CD14-positive monocyte (primary cell): ENCODE data around the gene LAMP5. TPM values are rescaled to one million over a fixed set of nuclear protein-coding genes. Genes with fewer than 3 reads are reported as not detected.
A peak's percentile ranks its signal among the peaks of the same experiment; 100 is the strongest.

Source experiments
- DNase-seq, 3 donors: peaks; one replicate each; pipeline ENCODE4 v3.0.0-alpha.2; 2011 to 2022
- H2AFZ ChIP-seq: 2 replicates; pipeline ENCODE4 v1.6.0; 2012; ENCODE audit warnings: mild to moderate bottlenecking, low read depth, low read length, inconsistent platforms; ENCODE audit not compliant: insufficient read depth, poor library complexity, severe bottlenecking
- H3K27ac ChIP-seq, 2 donors: 1 replicate in 1 of 2; 2 replicates in 1 of 2; pipeline ENCODE4 v1.5.1; 2012 to 2013; ENCODE audit warnings: low read length in 2 of 2, control low read depth in 1 of 2, inconsistent platforms in 1 of 2, low read depth in 1 of 2, mild to moderate bottlenecking in 1 of 2
- H3K27me3 ChIP-seq, 2 donors: one replicate each; pipeline versions ENCODE4 v1.6.0 to v1.6.1; 2011 to 2013; ENCODE audit warnings: low read length in 2 of 2; ENCODE audit not compliant: control insufficient read depth in 2 of 2, insufficient read depth in 2 of 2
- H3K36me3 ChIP-seq, 2 donors: replicated peaks in 1 of 2; 1 replicate in 1 of 2; 2 replicates in 1 of 2; pipeline versions ENCODE4 v1.5.1 to v1.6.1; 2012 to 2013; ENCODE audit warnings: low read length in 2 of 2, control low read depth in 1 of 2, inconsistent platforms in 1 of 2, mild to moderate bottlenecking in 1 of 2; ENCODE audit not compliant: insufficient read depth in 2 of 2, control insufficient read depth in 1 of 2
- H3K4me1 ChIP-seq, 2 donors: 1 replicate in 1 of 2; 2 replicates in 1 of 2; pipeline versions ENCODE4 v1.5.1 to v1.6.1; 2012 to 2013; ENCODE audit warnings: low read length in 2 of 2, control low read depth in 1 of 2, inconsistent platforms in 1 of 2, mild to moderate bottlenecking in 1 of 2, moderate library complexity in 1 of 2; ENCODE audit not compliant: insufficient read depth in 2 of 2, control insufficient read depth in 1 of 2
- H3K4me2 ChIP-seq: replicated peaks from 2 replicates; pipeline ENCODE3; 2012; ENCODE audit warnings: low read length, moderate library complexity, mild to moderate bottlenecking; ENCODE audit not compliant: poor library complexity, severe bottlenecking; ENCODE audit errors: extremely low read depth
- H3K4me3 ChIP-seq, 3 experiments: fragments of 200-600 bp in 1 of 3; sonication (generic) in 1 of 3; replicated peaks in 1 of 3; 1 replicate in 2 of 3; 2 replicates in 1 of 3; pipeline ENCODE4 v1.5.1; 2011 to 2013; ENCODE audit warnings: low read length in 3 of 3, mild to moderate bottlenecking in 3 of 3, control low read depth in 2 of 3, low read depth in 2 of 3, inconsistent platforms in 1 of 3, moderate library complexity in 1 of 3
- H3K79me2 ChIP-seq: 2 replicates; pipeline ENCODE4 v1.6.0; 2012; ENCODE audit warnings: mild to moderate bottlenecking, control low read depth, inconsistent platforms, low read length, moderate library complexity; ENCODE audit not compliant: insufficient read depth
- H3K9ac ChIP-seq: 2 replicates; pipeline ENCODE4 v1.6.0; 2017; ENCODE audit warnings: low read length, mild to moderate bottlenecking; ENCODE audit not compliant: insufficient read depth, poor library complexity, severe bottlenecking
- H3K9me3 ChIP-seq, 2 donors: replicated peaks in 1 of 2; 1 replicate in 1 of 2; 2 replicates in 1 of 2; pipeline versions ENCODE4 v1.5.1 to v1.6.1; 2012 to 2013; ENCODE audit warnings: low read length in 2 of 2, control low read depth in 1 of 2; ENCODE audit not compliant: control insufficient read depth in 1 of 2, insufficient read depth in 1 of 2
- H4K20me1 ChIP-seq: 2 replicates; pipeline ENCODE4 v1.6.0; 2012; ENCODE audit warnings: mild to moderate bottlenecking, low read length, control low read depth, moderate library complexity; ENCODE audit not compliant: insufficient read depth
- H3K27ac Mint-ChIP-seq, 7 donors: one replicate each; pipeline ENCODE4 v1.8.0; 2020; ENCODE audit warnings: mild to moderate bottlenecking in 7 of 7, mixed read lengths in 7 of 7, moderate library complexity in 6 of 7, inconsistent platforms in 2 of 7
- H3K27me3 Mint-ChIP-seq, 3 donors: one replicate each; pipeline ENCODE4 v1.8.0; 2021 to 2022; ENCODE audit warnings: low read depth in 3 of 3, mild to moderate bottlenecking in 3 of 3, mixed read lengths in 3 of 3, moderate library complexity in 3 of 3, inconsistent platforms in 1 of 3
- H3K36me3 Mint-ChIP-seq, 2 donors: one replicate each; pipeline ENCODE4 v1.8.0; 2020; ENCODE audit warnings: mixed read lengths in 2 of 2, inconsistent platforms in 1 of 2, mild to moderate bottlenecking in 1 of 2
- H3K4me1 Mint-ChIP-seq: one replicate; pipeline ENCODE4 v1.8.0; 2020; ENCODE audit warnings: mild to moderate bottlenecking, mixed read lengths
- H3K4me3 Mint-ChIP-seq, 2 donors: one replicate each; pipeline ENCODE4 v1.8.0; 2020; ENCODE audit warnings: mild to moderate bottlenecking in 2 of 2, mixed read lengths in 2 of 2, moderate library complexity in 1 of 2
- H3K9me3 Mint-ChIP-seq, 7 donors: one replicate each; pipeline ENCODE4 v1.8.0; 2020 to 2022; ENCODE audit warnings: mixed read lengths in 7 of 7, mild to moderate bottlenecking in 6 of 7, moderate library complexity in 6 of 7, inconsistent platforms in 2 of 7
- CTCF ChIP-seq: fragments of 200-600 bp; IDR thresholded peaks from one replicate; pipeline ENCODE4 v1.8.0; 2022; ENCODE audit warnings: antibody characterized with exemption, mild to moderate bottlenecking
- WGBS: methylation state at CpG from one replicate; pipeline ENCODE4 v1.1.5; 2013; ENCODE audit warnings: missing lambda C conversion rate; ENCODE audit not compliant: insufficient coverage; 5-methylcytosine and 5-hydroxymethylcytosine counted together
- intact Hi-C, 2 donors: fragments of 100-400 bp; cut with micrococcal nuclease; formaldehyde crosslinking; loops; one replicate each; pipeline versions ENCODE4 v1.15.0 to v1.15.1; 2023
- polyA plus RNA-seq, 3 donors: library from polyadenylated mRNA; depleted of rRNA in 1 of 3; unstranded in 2 of 3; stranded (reverse) in 1 of 3; fragments of 300-500 nt in 2 of 3; fragments of >200 nt in 1 of 3; fragmentation: Illumina TruSeq in 2 of 3; gene quantifications; 1 replicate in 2 of 3; 2 replicates in 1 of 3; pipeline ENCODE4 v1.2.3, GENCODE V29; 2012 to 2021

The LAMP5 gene
- polyA plus RNA-seq, 3 donors, result 0.92 to 2.6 (median 1.5) TPM

- Histone ChIP-seq H3K27ac (no peak overlapping the region), H2AFZ (peak overlapping the region; percentile 6), H3K4me2 (peak overlapping the region; percentile 64), H3K9me3 (peaks cover 0 to 7% of the 10 kb centered on the region in 2 donors), H4K20me1 (no peaks in the 10 kb centered on the region), H3K79me2 (no peaks in the 10 kb centered on the region), H3K4me3 (peak overlapping the region in 2 of 3 experiments; percentile 11 to 64), H3K4me1 (peaks cover 61 to 63% of the 10 kb centered on the region in 2 donors), H3K36me3 (no peaks in the 10 kb centered on the region), H3K9ac (no peak overlapping the region), H3K27me3 (peaks cover 58 to 69% of the 10 kb centered on the region in 2 donors)
- WGBS, result 4% methylated on average over 31 of the region's 31 CpGs
- peaks cover 59% of the 10 kb centered on the region for H3K4me1 Mint-ChIP-seq
- peaks cover 61 to 67% (median 65%) of the 10 kb centered on the region in 3 donors for H3K27me3 Mint-ChIP-seq
- no peak for TF ChIP-seq CTCF
- peak overlapping the region; percentile 60 to 92 for H3K4me3 Mint-ChIP-seq
- H3K36me3 Mint-ChIP-seq, result peaks cover 17 to 22% of the 10 kb centered on the region in 2 donors
- DNase-seq, result no peak
- H3K9me3 Mint-ChIP-seq, result peaks cover 0 to 28% (median 10%) of the 10 kb centered on the region in 7 donors
- intact Hi-C loops, result loop anchor here in 1 of 2 donors (5.0 kb wide), 1 partner anchor 50 kb away; no protein-coding TSS in a partner anchor
- H3K27ac Mint-ChIP-seq, result no peak overlapping the region
Observed at GRCh38 chr20:9506964-9507369, 7.4 kb upstream of the LAMP5 start.

GRCh38 chr20:9507544-9508239, 6.7 kb upstream of the LAMP5 start:
- H3K79me2 ChIP-seq, result no peaks in the 10 kb centered on the region
- Mint-ChIP-seq H3K4me1 (peaks cover 55% of the 10 kb centered on the region), H3K9me3 (peaks cover 0 to 28% (median 10%) of the 10 kb centered on the region in 7 donors), H3K27me3 (peaks cover 67 to 72% (median 72%) of the 10 kb centered on the region in 3 donors), H3K27ac (peak overlapping the region in 2 of 7 donors; percentile 31 to 46), H3K4me3 (peak overlapping the region; percentile 63 to 92), H3K36me3 (peaks cover 17 to 22% of the 10 kb centered on the region in 2 donors)
- H3K9ac ChIP-seq, result no peak overlapping the region
- H4K20me1 ChIP-seq, result no peaks in the 10 kb centered on the region
- no peak overlapping the region for H3K27ac ChIP-seq
- peaks cover 0 to 7% of the 10 kb centered on the region in 2 donors for H3K9me3 ChIP-seq
- intact Hi-C loops, result loop anchor here in 1 of 2 donors (5.0 kb wide), 1 partner anchor 50 kb away; no protein-coding TSS in a partner anchor
- H3K27me3 ChIP-seq, result peaks cover 60 to 76% of the 10 kb centered on the region in 2 donors
- WGBS, result 5% methylated on average over 35 of the region's 37 CpGs
- no peaks in the 10 kb centered on the region for H3K36me3 ChIP-seq
- TF ChIP-seq CTCF, result no peak
- H3K4me3 ChIP-seq, result peak overlapping the region in 1 of 3 experiments; percentile 64
- peak overlapping the region; percentile 32 for H2AFZ ChIP-seq
- peaks cover 57 to 60% of the 10 kb centered on the region in 2 donors for H3K4me1 ChIP-seq
- DNase-seq, result no peak
- H3K4me2 ChIP-seq, result peak overlapping the region; percentile 64
